Fibroblast of skin of right biceps (primary cell): ENCODE measurements around the gene CRADD.

Experiments
- DNase-seq: peaks from one replicate; pipeline ENCODE4 v3.0.0-alpha.2; 2013

CRADD gene

GRCh38 chr12:93819050-93819491 lies 141.9 kb downstream of the CRADD start:
- DNase-seq = peak; percentile 66

DNA sequence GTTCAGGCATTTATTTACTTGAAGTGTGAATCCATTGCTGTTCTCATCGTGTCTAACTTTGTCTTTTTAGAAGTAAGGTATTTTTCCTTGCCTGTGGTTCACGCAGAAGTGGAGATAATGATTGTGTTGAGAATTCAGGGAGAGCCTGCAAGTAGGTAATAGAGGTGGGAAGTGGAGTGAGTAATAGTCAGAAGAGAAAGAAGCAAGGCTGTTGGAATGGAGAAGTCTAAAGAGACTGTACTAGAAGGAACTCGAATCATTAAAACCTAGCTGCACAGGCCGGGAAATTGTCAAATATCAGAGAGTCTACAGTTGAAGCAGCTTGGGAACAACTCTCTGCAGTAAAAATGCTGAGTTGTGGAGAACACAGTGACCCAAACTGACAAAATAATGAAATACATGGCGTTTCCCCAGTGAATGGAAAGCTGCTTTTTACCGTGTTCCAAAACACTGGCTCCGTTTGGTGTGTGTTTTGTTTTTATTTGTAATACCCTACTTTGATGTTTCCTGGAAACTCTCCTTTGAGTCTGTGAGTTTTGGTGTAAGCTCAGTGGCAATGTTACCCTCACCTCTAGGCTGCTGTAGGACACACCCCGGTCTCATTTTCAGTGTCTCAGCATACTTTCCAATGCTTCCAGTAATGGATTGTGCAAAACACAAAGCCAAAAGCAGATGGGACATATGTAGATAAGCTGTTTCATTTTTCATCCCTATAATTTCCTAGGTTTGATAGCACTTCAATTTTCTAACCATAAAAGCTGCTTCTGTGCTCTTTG lies 146.6 kb downstream of the CRADD start:
- DNase-seq = no peak

DNA sequence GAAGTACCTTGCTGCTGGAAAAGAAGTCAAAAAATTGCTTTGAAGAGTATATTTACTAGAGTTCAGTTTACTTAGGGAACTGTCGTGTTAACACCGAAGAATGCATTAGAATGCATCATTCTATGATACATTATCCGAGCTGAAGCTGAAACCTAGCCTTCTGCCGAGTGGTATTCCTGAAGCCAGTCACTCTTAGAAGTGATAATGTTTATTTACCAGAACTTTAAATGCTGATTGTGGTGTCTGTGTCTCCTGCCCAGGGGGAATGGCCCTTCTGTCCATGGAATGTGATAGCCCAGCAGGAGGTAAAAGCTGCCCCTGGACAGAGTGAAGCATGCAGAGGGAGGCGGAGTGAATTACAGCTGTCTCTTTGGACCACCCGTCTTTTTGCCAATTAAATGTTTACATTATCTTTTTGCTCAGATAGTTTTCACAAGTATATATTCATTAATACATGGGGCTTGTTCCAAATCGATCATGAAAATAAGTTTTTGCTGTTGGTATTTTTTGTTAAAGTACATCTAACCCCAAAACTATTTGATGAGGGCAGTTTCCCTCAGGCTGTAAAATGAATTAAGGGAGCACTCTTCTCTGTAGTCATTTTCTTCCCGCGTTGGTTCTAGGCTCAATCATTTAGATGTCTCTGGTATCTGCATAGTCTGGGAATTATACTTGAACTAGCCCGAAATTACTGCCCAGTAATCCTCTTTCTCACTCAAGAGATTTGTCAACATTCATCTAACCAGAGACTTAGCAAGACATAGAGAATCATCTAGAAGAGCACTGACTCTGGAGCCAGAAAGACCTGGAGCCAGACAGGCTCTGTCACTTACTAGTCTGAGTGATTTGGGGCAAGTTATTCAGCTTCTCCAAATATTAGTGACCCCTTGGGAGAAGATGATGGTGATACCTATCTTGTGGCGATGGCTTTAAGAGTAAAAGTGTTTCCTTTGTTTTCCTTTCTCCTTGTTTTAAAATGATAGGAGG lies 147.6 kb downstream of the CRADD start:
- DNase-seq = no peak

DNA sequence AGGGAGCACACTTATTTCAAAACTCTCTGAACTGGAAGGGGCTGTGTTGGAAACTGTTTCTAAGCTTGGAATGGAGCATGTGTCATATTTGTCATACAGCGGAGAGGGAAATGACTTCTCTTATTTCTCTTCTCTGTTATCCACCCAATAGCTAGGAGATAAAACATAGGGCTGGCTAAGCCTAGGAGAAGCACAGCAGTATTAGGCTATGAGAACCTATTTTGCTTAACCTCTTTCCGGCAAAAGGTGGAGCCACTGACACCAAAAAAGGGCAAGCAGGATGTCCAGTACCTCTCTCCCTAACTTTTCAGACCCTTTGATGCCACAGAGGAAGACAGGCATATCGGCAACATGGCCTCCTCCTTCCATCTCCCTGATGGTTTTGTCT lies 148.3 kb downstream of the CRADD start:
- DNase-seq = no peak

DNA sequence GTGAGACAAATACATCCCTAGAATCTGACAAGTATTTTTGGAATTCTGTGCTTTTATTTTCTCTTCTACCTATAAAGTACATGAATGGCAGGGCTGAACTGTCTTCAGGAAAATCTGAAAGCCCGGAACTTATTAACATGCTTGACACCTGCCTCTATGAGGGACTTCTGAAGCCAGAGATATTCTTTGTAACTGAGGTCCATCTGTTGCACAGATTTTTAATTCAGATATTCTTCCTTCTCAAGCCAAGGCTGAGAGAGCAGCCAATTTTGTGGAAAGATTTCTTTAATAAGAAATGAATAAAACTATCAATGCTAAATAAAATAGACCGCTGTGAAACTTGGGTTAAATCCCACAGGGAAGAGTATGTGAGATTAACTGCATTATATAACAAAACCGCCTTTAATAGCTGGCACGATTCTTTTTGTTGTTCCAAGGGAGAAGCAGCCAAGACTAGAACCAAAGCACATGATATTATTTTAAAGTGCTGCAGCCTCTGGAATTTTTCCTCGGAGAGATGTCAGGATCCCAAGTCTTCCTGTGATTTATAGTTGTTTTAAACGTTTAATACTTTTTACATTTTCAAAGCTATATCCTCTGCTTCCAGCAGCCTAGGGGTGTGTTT lies 148.9 kb downstream of the CRADD start:
- DNase-seq = peak; percentile 81

DNA sequence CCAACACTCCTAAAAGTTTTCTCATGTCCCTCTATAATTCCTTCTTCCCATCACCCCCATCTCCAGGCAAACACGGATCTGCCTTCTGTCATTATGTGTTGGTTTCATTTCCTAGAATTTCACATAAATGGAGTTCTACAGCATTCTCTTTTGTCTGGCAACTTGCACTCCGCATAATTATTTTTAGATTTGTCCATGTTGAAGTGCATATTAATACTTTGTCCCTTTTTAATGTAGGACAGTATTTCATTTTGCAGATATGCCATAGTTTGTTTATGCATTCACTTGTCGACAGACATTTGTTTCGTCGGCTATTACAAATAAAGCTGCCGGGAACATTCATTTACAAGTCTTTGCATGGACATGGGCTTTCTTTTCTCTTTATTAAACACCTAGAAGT lies 150.0 kb downstream of the CRADD start:
- no peak for DNase-seq

GRCh38 chr12:93827669-93828068 lies 150.5 kb downstream of the CRADD start:
- no peak for DNase-seq

DNA sequence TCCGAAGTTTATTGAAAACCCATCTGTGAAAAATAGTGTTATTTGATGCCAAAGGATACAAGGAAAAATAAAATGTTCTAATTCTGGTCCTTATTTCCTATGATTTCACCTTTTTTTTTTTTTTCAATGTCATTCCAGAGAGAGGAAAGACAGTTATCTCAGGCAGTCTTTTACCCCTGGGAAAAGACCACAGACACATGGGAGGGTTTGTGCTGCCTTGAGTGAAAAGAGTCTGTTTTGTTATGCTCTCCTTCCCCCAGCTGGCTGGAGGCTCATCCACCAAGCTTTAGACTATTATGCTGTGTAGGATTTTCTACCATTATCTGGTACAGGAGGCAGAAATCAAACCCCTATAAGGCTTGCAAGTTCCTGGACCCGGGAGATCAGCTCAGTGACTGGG lies 151.8 kb downstream of the CRADD start:
- peak; percentile 55 for DNase-seq

GRCh38 chr12:93831374-93831773 lies 154.2 kb downstream of the CRADD start:
- DNase-seq = no peak

DNA sequence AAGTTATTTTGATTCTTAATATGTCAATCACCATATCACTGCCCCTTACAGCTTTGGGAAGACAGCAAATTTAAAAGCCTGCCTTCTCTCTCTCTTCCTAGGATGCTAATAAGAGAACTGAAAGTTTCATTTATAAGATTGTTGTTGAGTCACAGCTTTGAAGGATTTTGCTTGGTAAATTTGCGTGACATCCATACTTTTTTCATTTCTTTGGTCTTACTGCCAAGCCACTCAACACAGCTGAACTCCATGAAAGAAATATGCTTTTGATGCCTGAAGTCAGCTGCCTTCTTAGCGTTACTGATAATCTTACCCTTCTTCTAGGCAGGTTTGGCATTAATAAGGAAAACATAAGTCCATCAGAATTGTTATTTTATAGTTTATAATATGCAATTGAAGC lies 155.0 kb downstream of the CRADD start:
- peak; percentile 54 for DNase-seq

- DNase-seq = no peak
These were observed 156.8 kb downstream of the CRADD start for GRCh38 chr12:93833946-93834345.

- peak; percentile 56 for DNase-seq
These were observed 159.6 kb downstream of the CRADD start for GRCh38 chr12:93836620-93837260.

DNA sequence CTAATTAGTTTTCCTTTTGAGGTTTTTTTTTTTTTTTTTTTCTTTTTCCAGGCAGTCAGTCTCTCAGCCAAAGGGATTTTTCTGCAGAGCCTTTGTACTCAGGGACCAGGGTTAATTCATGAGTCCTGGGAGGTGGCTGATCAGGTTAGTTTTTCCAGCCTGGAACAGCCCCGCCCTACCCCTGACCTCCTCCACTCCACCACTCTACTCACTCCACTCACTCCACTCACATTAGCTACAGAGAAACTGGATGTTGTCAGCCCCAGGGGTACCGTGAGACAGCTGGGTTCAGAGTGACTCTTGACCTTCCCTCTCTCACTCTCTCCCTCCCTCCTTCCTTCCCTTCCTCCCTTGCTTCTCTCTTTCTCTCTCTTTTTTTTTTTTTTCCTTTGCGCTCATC lies 161.0 kb downstream of the CRADD start:
- DNase-seq = no peak

DNA sequence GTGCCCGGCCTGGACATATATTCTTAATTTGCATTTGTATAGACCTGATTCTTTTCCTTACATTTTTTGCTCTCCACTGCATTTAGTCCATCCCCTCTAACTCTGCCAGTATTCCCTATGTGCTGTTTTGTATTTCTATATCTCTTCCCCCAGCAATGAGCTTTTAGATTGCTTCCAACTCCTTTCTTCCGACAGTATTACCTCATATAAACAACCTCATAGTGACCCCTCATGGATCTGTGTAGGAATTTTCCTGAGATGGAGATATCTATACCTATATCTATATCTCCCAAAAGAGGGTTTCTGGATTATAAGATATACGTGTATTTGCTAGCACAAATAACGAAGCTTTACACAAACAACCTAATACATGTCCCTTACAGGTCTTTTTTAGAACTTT lies 161.9 kb downstream of the CRADD start:
- DNase-seq = peak; percentile 46

DNA sequence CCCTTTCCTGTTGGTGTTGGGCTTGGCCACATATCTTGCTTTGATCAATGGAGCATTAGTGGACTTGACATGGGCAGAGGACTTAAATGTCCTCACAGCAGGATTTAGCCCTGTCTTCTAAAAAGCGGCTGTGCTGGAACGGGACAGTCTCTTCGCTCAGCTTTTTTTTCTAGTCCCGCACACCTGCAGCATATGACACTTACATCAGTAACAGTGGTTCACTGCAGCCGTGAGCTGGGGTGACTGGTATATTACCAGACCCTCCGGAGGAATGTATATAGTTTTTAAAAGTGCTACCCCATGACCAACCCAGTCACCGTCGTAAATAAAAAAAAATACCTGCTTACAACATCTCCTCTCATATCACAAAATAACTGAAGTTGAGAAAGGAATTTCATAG lies 164.5 kb downstream of the CRADD start:
- DNase-seq = no peak

GRCh38 chr12:93844164-93844784 lies 167.1 kb downstream of the CRADD start:
- DNase-seq = no peak

DNA sequence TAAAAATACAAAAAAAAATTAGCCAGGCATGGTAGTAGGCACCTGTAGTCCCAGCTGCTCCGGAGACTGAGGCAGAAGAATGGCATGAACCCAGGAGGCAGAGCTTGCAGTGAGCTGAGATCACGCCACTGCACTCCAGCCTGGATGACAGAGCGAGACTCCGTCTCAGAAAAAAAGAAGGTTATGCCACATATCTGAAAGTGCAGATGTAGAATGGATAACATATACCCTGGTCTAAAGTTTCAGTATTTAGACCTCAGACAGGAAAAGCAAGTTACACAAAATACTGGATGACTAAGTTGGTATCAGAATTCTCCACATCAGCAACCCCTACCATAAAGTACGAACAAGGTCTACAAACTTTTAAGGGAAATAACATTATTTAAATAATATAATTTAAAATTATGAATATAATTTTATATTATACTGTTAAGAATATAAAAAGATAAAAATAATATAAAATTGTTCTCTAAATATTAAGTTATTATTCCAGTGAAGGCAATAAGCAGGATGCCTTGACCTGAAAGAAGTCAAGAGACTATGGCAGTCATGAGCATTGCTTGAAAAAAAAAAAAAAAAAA lies 169.9 kb downstream of the CRADD start:
- DNase-seq = no peak

DNA sequence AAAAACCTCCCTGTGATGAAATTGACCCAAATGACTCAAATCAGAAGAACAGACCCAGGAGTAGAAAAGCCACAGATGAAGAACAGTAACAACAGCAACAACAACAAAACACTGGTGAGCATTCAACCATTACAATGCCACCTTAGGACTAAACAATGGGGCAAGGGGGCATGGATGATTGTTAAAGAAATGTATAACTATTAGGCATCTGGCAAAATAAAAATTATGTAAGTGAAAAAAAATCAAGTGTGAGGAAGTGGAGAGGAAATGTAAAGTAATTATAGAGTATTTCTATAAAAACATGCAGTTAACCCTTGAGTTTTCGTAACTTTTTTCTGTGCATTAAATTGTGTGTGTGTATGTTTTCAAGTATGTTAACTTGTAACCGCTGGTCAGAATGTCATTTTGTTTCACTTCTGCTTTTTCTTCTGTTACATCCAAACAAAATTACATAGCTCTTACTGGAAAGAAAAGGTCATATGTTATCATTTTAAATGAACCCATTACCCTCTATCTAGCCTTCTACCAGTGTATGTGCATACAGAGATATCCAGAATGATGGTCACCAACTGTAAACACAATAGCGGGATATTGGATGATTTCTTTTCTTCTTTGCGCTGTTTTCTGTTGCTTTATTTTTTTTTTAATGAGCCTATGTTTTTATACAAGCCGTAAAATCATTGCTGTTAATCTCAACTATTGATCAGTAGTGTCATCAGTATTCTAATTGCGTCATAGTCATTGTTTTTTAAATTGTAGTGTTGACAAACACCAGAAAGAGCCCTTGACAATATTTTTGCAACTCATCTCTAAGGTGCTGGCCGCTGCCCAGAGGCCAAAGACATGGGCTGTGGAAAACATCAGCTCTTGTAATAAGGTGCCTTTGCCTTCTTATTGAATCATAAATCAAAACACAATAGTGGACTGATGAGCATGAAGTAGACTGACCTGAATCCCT lies 170.6 kb downstream of the CRADD start:
- DNase-seq = no peak

DNA sequence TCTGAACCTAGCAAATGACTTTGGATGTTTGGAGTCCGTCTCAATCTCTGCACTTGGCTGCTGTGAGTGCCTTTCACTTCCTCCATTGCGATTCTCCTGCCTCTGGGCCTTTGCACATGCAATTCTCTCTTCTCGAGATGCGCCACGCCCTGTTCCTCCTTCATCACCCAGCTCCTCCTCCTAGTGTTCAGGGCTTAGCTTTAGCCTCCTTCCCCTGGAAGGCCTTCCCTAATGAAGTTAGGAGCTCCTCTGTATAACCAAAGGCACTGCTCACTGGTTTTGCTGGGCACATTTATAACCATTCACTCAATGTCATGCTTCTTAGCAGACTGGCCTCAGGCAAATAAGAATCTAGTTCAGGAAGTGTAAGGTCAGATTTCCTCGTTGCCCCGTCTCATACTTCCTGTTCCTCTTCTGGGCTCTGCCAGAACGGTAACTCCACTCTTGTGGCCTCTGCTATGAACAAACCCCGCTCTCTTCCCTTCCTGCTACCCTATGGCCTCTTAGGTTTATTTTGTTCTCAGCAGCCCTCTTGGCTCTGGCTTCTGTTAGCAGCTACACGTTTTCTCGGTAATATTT lies 171.4 kb downstream of the CRADD start:
- DNase-seq = no peak

- no peak for DNase-seq
These were observed 172.8 kb downstream of the CRADD start for GRCh38 chr12:93849946-93850345.
